ENCODE measurements around the gene XYLT1.
"Not testable (repeated sequence)": the region's sequence is repeated elsewhere in the genome, so short reads cannot be mapped to it uniquely, and the experiment has no call there.

XYLT1 gene

DNA sequence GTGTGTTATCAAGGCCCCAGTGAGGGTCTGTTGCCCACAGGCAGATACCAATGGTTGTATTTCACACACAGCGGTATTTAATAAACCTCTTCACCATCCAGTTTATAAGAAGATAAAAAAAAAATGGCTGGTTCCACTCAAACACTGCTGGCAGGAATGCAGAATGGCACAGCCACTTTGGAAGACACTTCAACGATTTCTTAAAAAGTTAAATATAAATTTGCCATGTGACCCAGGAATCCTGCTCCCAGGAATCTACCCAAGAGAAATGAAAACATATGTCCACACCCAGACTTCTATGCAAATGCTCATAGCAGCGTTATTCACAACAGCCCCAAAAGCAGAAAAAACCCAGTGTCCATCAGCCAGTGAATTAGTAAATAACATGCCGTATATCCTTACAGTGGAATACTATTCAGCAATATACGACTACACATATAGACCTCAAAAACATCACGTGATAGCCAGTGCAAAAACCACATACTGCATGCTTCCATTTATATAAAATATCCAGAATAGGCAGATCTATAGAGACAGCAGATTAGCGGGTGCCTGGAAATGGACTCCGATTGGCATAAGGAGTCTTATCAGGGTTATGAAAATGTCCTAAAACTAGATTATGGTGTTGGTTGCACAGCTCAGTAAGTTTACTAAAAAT lies 38.7 kb downstream of the XYLT1 start:
- DNase-seq (ENCODE audit: low read depth in 2 of 2), result no peak

DNA sequence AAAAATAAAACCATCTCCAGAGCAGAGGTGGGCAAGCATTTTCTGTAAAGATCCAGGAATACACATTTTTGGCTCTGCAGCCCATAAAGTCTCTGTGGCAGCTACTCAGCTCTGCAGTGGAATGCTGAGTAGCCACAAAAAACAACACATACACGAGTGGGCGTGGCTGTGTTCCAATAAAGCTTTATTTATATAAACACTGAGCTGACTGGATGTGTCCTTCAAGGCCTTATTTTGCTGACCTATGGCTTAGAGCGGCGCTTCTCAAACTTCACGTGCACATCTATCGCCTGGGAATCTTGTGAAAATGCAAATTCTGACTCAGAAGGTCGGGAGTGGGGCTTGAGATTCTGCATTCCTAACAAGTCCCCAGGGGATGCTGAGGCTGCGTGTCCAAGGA lies 39.7 kb downstream of the XYLT1 start:
- DNase-seq (ENCODE audit: low read depth in 2 of 2), result no peak

DNA sequence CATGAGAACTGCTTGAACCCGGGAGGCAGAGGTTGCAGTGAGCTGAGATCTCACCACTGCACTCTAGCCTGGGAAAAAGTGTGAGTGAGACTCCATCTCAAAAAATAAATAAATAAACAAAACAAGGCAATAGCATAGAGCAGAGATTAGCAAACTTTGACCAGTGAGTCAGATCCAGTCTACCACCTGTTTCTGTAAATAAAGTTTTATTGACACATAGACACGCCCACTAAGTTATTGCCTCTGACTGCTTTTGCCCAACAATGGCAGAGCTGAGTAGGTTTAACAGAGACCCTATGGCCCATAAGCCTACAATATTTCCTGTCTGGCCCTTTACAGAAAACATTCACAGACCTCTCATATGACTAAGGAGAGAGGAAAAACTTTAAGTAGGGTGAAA lies 44.3 kb downstream of the XYLT1 start:
- no peak for DNase-seq (ENCODE audit: low read depth in 2 of 2)

DNA sequence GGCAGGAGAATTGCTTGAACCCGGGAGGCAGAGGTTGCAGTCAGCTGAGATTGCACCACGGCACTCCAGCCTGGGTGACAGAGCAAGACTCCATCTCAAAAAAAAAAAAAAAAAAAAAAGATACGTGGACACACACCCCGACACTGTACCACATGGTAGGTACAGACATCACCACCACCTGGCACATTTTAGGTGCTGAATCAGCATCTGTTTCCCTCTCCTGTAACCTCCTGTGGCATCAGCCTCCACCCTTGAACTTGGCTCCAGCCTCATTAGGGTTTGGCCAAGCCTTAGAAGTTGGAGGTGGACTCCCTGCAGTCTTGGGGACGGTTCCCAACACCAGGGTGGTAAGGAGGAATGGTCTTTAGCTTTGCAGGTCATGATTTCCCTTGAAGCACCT lies 46.0 kb downstream of the XYLT1 start:
- DNase-seq (ENCODE audit: low read depth in 2 of 2), result no peak

DNA sequence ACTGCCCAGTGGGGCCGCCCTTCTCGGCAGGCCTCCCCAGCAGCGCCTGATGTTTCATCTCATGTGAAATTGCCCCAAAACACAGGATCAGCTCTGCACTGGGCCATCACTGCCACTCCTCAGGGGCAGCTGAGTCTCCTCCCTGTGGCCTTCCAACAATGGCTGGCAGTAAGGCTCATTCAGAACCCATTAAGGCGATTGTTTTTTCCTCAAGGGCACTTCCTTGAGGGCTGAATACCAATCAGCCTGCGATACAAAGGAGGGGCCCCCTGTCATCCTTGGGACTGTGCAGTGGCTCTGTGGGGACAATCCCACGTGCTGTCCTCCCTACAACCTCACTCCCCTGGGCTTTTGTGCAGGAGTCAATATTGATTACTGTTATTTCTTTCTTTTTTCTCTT lies 47.5 kb downstream of the XYLT1 start:
- no peak for DNase-seq (ENCODE audit: low read depth in 2 of 2)

DNA sequence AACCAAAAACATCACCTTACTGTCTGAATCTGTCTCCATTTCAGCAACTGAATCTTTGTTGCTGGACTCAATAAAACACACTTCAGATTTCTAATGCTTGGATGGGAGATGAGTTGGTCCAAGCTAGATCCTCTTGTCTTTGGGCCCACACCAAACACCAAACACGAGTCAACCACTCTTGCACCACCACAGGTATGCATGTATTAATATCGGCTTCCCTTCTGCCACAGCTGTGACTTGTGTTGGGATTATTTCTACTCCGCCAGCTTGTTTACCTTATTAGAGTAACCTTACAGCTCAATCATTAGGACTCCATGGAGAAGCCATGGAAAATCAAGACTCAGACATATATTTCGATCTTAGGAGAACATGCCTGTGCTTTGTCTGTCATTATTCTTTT lies 49.9 kb downstream of the XYLT1 start:
- DNase-seq (ENCODE audit: low read depth in 2 of 2), result no peak

DNA sequence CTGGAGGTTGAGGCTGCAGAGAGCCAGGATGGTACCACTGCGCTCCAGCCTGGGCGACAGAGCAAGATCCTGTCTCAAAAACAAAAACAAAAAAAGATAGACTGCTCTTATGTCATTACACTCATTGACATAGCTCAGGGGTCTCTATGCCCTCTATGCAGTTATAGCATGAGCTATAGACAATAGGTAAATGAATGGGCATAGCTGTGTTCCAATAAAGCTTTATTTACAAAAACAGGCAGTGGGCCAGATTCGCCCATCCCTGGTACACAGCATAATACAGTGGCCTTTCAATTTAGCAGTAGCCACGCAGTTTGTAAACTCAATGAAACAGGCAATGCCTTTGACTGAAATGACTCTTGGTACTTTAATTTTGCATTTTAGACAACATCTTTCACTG lies 51.5 kb downstream of the XYLT1 start:
- no peak for DNase-seq (ENCODE audit: low read depth in 2 of 2)

DNA sequence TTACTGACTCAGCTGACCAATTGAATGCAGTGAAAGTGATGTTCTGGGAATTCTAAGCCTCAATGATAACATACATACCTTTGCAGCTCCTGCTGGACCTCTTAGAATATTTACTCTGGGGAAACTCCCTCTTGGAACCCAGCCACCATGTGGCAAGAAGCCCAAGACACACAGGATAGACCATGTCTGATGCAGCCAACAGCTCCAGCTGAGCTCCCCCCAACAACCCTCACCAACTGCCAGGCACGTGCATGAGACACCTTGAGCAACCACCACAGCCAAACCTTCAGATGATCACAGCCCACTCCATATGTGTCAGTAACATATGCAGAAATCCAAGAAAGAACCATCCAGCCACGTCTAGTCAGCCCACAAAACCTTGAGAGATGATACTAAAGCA lies 53.0 kb downstream of the XYLT1 start:
- no peak for DNase-seq (ENCODE audit: low read depth in 2 of 2)

DNA sequence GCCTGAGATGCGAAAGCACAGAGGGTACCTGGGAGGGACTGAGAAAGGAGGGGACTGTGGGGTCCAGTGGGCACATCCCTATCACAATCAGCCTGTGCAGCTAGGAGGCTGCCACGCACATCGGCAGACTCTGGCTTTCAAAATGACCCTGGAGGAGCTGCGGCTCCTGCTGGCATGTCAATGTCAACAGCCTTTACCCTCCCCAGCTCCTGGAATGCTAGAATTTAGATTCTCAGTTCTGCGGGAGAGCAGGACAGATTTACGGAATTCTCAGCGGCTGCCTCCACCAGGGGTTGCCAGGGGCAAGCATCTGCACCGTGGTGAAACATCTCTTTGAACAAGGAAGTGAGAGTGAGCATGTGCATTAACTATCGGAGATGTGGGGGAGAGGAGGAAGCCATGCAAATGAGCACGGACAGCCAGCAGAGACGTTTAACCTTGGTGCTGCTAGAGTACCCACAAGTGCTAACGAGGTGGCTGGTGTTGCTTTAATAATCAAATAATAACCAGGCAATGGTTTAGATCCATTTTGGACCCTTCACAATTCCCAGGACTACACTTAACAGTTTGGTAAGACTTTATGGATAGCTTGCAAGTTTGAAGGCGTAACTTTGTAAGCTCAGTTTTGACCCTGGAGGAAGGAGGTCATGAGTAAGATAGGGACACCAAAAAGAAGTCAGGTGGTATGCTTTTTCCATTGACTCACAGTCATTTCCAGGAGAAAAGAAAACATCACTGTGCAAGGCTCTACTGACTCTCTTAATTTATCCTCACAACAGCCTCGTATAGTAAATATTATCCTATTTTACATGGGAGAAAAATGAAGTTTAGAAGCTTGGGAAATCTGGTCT lies 54.1 kb downstream of the XYLT1 start:
- peak; percentile 10 to 20 for DNase-seq (ENCODE audit: low read depth in 2 of 2)

DNA sequence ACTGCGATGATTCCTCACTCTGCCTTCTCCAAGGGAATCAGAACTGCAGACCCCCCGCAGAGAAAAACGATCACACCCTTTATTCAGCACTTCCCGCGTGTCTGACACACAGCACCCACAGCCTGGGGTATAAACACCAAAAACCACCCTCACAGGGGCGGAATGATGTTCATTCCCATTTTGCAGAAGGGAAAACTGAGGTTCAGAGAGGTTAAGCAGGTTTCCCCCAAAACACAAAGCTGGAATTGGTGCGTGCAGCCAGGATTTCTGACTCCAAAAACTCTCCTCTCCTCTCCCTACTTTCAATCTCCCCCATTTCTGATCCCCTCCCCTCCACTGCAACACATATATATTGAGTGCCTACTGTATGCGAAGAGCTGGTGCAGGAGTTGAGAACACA lies 55.8 kb downstream of the XYLT1 start:
- DNase-seq (ENCODE audit: low read depth in 2 of 2), result no peak

DNA sequence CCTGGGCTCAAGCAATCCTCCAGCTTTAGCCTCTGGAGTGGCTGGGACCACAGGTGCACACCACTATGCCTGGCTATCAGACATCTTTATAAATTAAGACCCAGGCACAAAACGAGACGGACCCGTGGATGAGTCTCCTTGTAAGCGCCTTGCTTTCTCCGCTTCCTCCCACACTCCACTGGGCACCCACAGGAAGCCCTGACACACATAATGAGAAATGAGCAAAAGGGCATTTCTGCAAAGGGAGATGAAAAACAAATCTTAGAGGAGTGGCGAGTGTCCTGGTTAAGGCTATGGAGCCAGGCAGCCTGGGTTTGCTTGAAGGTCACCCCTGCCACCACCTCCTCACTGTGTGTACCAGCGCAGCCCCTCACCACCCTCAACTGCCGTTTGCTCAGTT lies 56.3 kb downstream of the XYLT1 start:
- no peak for DNase-seq (ENCODE audit: low read depth in 2 of 2)

DNA sequence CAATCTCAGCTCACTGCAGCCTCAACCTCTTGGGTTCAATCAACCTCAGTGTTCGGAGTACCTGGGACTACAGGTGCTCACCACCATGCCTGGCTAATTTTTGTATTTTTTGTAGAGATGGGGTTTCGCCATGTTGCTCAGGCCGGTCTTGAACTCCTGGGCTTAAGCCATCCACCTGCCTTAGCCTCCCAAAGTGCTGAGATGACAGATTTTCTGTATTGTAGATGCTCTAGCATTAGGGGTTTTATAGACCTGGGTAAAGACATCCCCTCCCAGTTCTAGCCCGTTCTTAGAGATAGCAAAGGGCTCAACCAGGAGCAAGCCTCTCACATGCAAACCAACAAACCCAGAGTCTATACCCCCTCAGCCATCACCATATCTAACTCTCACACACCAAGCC lies 57.3 kb downstream of the XYLT1 start:
- DNase-seq (ENCODE audit: low read depth in 2 of 2), result no peak

DNA sequence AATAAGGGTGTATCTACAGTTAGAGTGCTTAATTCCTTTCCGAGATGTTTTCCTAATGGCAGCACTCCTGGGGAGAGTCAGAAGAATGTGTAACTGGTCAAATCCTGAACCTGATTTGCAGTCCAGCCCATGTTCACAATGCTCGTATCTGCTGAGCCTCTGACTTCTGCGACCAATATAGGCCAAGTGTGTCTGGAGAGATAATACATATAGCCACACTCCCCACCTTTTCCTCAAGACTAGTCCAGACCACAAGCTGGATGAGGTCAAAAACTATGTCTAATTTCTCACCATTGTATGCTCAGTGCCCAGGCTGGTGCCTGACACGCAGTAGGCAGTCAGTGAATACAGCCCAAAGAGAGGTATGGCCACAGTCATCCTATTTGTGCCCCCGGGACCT lies 58.0 kb downstream of the XYLT1 start:
- DNase-seq (ENCODE audit: low read depth in 2 of 2), result no peak

DNA sequence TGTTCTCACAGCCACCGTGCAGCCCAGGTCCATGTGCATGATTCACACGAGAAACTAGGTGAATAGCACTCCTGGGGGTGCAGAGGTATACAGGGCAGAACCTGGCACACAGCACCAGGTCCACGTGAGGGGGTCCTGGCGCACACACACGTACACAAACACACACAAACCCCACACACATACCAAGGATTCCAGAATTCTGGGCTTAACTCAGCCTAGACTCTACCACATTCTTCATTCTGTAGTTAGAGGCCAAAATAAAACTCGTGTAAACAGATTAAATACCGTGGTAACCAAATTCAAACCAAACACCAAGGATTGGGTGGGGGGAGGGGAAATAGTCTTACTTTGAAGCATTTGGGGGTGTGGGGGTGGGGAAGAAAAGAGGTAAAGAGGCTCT lies 58.5 kb downstream of the XYLT1 start:
- no peak for DNase-seq (ENCODE audit: low read depth in 2 of 2)

DNA sequence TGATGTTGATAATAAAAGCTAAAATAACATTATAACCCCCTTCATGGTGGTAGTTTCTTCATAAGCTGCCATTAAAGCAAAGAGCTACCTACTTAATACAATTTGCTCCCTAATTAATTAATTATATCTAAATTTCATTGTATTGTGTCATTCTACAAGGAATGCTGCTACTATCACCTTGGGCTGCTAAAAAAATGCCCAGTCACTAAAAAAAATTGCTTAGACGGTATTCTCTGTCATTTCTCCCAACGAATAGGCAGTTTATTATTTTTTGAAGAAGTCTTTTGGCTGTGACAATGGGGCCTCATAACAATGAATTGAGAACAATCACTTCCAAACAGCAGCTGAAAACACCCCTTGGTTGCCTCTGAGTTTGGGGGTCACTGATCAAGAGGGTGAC lies 59.5 kb downstream of the XYLT1 start:
- DNase-seq (ENCODE audit: low read depth in 2 of 2), result no peak

DNA sequence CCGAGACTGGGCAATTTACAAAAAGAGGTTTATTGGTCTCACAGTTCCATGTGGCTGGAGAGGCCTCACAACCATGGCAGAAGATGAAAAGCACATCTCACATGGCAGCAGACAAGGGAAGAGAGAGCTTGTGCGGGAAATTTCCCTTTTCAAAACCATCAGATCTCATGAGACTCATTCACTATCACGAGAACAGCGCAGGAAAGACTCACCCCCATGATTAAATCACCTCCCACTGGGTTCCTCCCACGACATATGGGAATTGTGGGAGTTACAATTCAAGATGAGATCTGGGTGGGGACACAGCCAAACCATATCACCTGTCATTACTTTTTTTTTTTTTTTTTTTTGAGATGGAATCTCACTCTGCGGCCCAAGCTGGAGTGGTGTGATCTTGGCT lies 60.4 kb downstream of the XYLT1 start:
- DNase-seq (ENCODE audit: low read depth in 2 of 2), result not testable (repeated sequence)

DNA sequence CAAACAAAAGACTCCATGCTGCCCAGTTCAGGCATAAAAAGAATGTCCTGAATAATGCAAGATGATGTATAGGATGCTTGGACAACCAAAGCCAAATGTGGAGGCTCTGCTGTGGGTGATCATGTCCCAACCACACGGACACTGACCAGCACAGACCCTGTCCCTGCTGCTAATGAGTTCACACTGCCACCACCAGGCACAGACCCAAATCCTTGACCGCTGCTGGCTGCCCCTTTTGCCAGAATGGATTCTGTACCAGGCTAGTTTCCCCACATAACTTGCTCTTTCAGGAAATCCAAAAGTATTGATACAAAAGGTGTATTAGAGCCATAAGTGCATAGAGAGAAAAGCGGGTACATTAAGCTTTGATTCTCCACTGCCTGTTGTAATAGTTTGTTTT lies 60.9 kb downstream of the XYLT1 start:
- DNase-seq (ENCODE audit: low read depth in 2 of 2), result no peak

DNA sequence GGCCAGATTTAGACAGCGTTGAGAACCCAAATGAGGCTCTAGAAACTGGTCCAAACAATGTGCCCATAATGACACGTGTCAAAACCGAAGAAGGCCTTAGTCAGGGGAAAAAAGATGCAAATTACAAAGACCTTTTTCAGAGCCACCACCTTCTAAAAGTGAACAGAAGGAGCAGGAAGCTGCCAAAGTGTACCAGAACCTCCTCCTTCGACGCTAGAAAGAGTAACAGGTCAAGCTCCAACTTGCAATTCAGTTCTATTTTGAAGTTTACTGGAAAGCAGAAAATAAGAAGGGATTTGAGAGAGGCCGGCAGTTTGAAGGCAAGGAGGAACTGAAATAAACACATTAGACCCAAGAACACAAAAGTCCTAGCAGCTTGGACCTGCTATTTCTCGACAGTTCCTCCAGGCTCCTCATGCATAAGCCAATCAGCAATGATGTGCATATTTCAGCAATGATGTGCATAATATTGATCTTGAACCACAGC lies 61.8 kb downstream of the XYLT1 start:
- no peak for DNase-seq (ENCODE audit: low read depth in 2 of 2)

DNA sequence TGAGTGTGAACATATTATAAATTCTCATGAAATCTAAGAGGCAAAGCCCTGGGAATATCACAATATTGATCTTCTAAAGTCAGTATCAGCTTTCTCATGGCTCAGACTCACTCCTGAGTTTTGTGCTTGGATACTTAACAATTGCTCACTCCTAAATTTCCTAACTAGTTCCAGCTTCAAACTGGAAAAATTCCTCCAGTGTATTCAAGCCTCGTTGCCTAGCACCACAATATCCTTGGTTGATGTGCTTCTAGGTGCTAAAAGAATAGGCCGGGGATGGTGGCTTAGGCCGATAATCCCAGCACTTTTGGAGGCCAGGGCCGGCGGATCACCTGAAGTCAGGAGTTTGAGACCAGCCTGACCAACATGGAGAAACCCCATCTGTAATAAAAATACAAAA lies 62.5 kb downstream of the XYLT1 start:
- DNase-seq (ENCODE audit: low read depth in 2 of 2), result no peak

DNA sequence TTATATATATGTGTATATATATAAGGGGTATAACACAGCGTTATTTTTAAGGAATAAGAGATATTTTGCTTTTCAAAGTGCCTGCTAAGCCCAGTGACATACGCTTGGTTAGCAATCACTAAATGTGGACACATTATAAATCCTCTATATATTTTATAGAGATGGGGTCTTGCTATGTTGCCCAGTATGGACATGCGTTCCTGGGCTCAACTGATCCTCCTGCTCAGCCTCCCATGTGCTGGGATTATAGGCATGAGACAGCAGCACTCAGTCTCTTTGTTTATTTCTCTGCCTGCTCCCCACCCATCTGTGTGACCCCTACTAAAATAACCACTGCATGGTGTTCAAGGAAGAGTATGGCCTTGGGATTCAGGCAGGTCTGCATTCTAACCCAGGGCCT lies 63.4 kb downstream of the XYLT1 start:
- DNase-seq (ENCODE audit: low read depth in 2 of 2), result no peak

DNA sequence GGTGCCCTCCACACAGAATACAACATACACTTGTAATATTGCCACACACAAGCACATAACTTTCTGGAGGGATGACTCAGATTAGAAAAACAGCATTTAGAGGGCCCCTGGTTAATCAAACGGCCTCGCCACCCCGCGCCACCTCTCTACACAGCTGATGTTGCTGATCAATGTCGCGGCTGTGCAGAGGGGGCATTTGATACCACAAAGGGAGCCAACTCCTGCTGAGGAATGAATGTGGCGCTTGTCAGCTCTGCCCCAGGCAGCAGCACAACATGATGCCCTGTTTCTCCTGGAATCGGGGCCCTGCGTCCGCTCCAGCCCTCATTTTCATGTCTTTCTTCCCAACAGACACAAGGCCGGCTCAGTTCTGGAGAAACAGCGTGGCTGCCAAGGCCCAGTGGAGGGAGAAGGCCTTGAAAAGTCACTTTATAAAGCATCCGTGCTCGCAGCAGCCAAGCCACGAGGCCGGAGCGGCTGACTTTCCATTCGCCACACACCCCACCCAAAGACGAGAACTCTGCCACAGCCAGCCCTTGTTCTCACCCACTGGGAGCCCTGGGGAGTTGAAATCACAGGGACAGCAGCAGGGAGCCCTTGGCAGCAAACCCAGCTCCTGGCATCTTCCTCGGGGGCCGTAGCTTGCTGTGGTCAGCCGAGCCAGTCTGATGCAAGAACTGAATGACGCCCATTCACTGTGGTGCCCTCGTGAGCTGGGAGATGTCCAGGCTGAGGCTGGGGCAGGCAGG lies 65.6 kb downstream of the XYLT1 start:
- no peak for DNase-seq (ENCODE audit: low read depth in 2 of 2)

DNA sequence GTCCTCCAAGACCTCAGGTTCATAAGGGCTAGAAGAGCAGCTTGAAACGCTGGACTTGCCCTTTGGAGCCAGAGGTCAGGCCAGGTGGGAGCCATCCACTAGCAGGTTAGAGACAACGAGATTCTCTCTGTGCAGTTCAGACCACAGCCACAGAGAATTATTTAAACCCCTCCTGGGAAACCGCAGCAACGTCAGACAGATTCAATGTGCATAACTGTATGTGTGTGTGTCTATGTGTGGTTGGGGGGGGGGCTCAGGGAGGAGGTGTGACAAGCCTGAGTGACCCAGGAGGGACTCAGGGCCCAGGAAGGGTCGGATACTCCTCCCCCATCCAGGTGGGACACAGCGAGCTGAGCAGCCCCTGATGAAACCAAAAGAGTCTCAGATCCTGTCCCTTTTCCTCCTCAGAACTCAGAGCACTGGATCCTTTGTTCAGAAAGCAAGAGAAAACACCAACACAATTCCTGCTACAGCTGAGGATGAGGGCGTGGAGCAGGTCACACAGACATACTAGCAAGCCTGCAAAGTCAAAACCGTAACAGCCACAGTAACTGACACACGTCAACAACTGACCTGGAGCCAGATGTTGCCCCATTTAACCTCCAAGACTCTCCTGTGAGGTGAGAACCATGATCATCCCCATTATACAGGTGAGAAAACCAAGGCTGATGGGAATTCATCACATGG lies 66.8 kb downstream of the XYLT1 start:
- DNase-seq (ENCODE audit: low read depth in 2 of 2), result no peak

Measured in stimulated activated CD8-positive, alpha-beta memory T cell treated with anti-CD3 and anti-CD28 coated beads, Interleukin-15, amount 100 ng/mL, for 4 hours (primary cell).